NCI-H774 (cell line): Measurements from ENCODE around the gene CD22.
"Not testable (repeated sequence)": the region's sequence is repeated elsewhere in the genome, so short reads cannot be mapped to it uniquely, and the experiment has no call there.

Source experiments
- DNase-seq: peaks from one replicate; lab custom pipeline; 2025; lab: John Stamatoyannopoulos, UW

Gene CD22

GRCh38 chr19:35359395-35359794 lies 30.4 kb downstream of the CD22 start:
- DNase-seq: not testable (repeated sequence)

- DNase-seq: not testable (repeated sequence)
Measured at GRCh38 chr19:35360081-35360480, 31.1 kb downstream of the CD22 start.

DNA sequence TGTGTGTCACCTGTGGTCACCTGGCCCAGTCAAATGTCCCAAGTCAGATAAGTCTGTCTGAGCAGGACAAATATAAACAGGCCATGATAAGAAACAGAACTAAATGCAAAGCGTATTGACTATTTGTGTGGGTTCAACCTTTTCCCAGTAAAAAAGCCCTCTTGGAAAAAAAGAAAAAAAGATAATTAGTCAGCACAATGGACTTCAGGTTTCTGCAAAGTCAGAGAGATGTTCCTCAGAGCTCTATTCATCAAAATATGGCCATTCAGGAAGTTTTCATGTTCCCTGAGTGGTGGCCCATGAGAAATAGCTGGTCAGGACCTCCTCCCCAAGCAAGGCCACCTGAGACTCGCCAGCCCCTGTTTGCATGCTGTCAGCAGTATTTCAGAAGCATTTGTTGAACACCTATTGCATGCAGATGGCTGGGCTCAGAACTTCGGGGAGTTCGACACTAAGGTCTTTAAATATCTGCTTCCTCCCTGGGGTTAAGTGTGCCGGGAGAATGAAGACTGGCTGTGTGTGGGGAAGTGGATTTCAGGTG lies 32.0 kb downstream of the CD22 start:
- DNase-seq: no peak

DNA sequence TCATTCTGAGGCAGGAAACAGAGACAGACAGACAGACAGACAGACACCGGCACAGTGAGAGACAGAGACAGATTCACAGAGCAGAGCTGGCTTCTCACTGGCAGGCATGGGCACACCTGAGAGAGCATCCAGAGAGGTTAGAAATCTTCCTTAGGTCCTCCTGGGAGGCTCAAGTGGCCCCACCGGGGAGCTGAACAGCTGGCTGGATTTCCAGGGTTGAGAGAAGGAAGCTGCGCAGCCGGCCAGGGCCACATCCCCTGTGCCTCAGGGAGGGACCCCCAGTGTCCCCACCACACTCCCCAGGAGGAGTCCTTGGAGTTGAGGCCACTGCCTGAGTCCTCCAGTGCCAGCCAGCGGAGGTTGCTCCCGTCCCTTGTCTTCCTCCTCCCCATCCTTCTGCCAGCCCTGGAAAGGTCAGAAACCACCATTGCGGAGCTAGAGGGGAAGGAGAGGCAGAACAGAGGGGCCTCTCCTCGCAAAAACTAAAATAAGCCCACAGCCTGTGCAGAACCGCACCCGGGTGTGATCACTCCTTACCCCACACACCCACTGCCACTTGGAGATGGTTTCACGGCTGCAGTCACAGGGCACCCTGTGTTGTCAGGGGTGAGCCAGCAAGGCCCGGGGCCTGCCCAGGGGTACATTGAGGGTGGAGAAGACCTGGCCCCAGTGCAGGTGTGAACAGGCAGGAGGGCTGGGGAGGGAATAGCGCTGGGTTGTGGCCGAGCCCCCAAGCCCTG lies 33.4 kb downstream of the CD22 start:
- DNase-seq: no peak

DNA sequence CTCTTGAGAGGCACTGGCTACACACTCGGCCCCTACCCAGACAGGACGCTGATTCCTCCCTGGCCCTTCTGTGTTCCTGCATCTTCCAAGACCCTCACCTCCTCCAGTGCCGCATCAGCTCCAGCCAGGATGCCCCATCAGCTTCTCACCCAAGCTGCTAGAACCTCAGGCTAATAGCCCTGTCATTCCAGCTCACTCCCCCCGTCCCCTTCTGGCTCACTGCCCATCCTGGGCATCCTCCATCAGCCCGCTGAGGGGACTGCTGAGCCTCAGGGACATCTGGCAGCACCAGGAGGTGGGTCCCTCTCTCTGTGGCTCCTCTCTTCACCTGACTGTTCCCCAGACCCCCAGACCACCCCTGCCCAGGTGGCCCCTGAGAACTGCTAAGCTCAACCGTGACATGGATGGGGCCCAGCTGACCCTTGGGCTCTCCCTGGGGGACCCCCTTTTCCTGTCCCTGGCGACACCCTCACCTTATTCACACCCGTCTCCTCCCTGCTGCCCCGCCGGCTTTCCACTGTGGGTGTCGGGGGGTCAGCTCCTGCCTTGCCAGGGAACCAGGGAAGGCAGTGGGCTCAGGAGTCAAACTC lies 34.1 kb downstream of the CD22 start:
- no peak for DNase-seq

- DNase-seq: no peak
Measured at GRCh38 chr19:35363711-35364425, 34.9 kb downstream of the CD22 start.

GRCh38 chr19:35365303-35365702 lies 36.3 kb downstream of the CD22 start:
- no peak for DNase-seq

- DNase-seq: no peak
Measured at GRCh38 chr19:35368378-35368777, 39.4 kb downstream of the CD22 start.

DNA sequence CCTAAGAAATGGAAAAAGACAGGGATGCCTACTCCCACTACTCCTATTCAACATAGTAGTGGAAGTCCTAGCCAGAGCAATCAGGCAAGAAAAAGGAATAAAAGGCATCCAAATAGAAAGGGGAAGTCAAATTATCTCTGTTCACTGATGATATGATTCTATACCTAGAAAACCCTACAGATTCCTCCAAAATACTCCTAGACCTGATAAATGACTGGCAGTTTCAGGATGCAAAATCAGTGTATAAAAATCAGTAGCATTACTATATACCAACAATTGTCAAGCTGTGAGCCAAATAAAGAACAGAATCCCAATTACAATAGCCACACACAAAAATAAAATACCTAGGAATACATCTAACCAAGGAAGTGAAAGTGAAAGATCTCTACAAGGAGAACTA lies 40.5 kb downstream of the CD22 start:
- no peak for DNase-seq

GRCh38 chr19:35370722-35371121 lies 41.7 kb downstream of the CD22 start, which contains the start of gene GPR42:
TSS of gene GPR42 (plus strand) at chr19:35371068. CDS start at chr19:35371360, 292 bp downstream.
- no peak for DNase-seq

DNA sequence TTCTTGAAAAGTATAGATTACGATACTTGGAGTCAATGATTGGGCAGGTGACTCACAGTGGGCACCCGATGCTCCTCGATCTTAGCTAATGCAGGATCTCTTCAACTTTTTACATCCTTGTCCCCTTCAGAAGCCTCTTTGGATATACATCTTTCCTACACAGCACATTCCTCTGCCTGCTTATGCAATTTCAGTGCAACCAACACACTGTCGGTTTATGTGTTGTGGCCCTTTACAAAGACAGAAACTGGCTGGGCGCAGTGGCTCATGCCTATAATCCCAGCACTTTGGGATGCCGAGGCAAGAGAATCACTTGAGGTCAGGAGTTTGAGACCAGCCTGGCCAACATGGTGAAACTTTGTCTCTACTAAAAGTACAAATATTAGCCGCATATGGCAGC lies 44.5 kb downstream of the CD22 start:
- DNase-seq: no peak

GRCh38 chr19:35374031-35374430 lies 45.0 kb downstream of the CD22 start:
- DNase-seq: not testable (repeated sequence)

DNA sequence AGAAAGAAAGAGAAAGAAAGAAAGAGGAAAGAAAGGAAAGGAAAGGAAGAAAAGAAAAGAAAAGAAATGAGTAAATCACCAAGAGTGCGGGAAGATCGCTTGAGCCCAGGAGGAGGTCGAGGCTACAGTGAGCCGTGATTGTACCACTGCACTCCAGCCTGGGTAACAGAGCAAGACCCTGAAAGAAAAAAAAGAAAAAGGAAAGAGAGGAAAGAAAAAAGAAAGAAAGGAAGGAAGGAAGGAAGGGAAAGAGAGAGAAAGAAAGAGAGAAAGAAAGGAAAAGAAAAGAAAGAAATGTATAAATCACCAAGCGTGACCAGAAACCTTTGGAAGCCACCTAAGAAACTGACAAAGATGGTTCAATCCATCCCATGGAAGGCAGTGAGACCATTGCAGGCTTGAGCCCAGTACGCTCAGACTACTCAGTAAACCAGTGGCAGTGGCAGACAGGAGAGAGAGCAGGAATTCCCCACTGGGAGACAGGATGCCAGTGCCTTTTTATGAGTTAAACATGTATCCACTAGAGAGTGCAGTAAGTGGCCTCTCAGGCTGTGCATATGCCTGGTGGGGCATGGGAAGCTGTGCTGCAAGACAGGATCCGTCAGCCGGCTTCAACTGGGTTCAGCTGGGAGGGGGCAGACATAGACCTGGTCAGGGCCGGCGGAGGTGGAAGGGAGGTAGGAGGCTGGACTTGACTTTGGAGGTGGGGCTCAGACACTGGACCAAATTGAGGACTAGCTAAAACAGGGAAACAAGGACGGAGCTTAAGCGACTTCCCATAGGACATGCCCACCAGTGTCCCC lies 46.7 kb downstream of the CD22 start:
- no peak for DNase-seq

DNA sequence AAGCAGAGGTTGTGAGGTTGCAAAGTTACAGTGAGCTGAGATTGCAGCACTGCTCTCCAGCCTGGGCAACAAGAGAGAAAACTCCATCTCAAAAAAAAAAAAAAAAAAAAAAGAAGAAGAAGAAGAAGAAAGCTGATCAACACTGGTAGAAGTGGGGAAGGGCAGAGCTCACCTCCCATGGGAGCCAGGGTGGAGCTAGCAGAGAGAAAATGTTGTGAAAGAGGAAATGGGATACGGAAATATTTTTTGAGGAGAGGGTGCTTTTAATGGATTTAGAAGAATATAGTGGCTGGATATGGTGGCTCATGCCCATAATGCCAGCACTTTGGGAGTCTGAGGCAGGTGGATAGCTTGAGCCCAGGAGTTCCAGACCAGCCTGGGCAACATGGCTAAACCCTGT lies 48.7 kb downstream of the CD22 start:
- no peak for DNase-seq

GRCh38 chr19:35378356-35378755 lies 49.4 kb downstream of the CD22 start:
- no peak for DNase-seq

DNA sequence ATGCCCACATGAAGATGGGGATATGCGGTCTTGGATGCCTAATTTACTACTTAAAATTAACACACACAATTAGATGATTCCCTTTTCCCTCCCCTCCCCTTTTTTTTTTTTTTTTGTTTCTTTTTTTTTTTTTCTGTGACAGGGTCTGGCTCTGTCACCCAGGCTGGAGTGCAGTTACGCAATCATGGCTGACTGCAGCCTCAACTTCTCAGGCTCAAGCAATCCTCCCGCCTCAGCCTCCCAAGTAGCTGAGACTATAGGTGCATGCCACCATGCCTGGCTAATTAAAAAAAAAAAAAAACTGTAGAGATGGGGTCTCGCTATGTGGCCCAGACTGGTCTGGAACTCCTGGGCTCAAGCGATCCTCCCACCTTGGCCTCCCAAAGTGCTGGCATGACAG lies 50.6 kb downstream of the CD22 start:
- DNase-seq: not testable (repeated sequence)

GRCh38 chr19:35379992-35380391 lies 51.0 kb downstream of the CD22 start:
- no peak for DNase-seq

DNA sequence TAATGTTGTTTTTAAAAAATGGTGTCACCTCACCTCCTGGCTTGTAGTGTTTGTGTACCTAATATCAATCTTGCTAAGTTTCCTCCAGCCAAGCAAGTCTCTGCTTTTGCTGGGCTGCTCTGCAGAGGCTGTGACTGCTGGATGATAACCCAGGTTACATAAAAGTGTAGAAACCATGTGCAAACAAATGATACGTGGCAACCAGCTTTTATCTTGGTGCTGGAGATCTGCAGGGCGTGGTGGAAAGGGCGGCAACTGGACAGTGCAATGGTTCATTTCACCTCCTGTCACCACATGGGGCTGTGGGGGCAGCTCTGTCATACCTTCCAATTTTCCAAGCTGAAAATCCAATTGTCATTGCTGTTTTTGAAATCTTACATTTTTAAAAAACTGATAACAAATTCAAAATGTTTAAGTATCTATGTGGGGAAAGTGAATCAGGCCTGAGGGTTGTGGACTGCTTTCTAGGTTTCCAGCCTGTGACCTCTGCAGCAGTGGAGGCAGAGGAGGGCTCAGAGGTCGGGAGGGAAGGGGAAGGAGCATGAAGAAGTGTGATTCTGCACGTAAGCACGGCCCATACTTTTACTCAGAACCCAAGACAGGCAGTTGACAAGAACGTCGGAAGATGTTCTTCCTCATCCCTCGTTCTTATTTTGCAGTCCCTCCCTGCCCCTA lies 51.6 kb downstream of the CD22 start:
- DNase-seq: no peak

DNA sequence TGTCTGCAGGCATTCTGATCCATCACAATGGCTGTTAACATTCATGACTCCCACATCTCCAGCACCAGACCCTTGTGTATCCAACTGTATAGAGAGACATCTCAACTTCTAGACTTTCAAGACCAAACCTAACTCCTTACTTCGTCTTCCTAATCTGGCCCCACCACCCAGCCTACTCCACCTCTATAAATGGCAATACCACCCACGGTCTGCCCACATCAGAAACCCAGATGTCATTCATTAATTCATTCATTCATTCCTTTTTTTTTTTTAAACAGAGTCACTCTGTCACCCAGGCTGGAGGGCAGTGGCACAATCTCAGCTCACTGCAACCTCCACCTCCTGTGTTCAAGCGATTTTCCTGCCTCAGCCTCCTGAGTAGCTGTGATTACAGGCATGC lies 52.3 kb downstream of the CD22 start:
- DNase-seq: no peak

DNA sequence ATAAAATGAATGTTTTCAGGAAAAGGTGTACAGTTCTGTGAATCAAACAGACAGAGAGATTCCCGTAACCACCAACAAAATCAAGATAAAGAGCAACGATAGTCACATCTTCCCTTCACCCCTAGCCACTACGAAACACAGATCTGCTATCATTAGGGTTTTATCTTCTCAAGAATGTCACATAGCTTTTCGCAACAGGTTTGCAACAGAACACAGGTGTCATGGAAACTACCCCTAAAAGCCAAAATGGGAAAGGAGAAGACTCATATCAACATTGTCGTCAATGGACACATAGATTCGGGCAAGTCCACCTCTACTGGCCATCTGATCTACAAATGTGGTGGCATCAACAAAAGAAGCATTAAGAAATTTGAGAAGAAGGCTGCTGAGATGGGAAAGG lies 52.9 kb downstream of the CD22 start:
- DNase-seq: no peak

- DNase-seq: no peak
Measured at GRCh38 chr19:35383536-35383935, 54.5 kb downstream of the CD22 start.
